C4-2B (cell line): Measurements from ENCODE around the gene COPS3.

Source experiments
- CTCF ChIP-seq: fragments of 450-650 bp; conservative IDR thresholded peaks from 2 replicates; pipeline ENCODE4 v1.5.1; 2017; ENCODE audit warnings: mild to moderate bottlenecking
- ZFX ChIP-seq: fragments of 450-650 bp; IDR thresholded peaks from 2 replicates; pipeline ENCODE4 v1.6.1; 2017

GRCh38 chr17:17252149-17252661 is 28.8 kb downstream of the COPS3 start:
- TF ChIP-seq CTCF (no peak), ZFX (no peak)
